Measurements from ENCODE around the gene SH3PXD2B.

DNA sequence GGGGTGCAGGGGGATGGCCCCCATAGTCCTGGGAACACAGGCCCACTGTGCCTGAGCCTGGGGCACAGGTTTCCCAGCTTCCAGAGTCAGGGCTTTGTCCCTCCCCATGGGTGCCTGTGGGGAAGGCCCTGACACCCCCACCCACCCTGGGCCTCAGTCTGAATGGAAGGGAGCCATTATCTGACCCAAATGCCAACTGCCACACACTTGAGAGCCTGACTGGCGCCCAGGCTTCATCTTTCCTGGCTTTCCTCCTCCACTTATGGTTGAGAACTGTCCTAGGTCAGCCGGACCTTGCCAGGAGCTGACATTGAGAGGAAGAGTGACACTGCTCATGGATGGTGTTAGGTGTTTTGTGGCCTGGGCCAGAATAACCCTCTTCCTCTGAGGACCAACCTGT, 24.0 kb downstream of the SH3PXD2B start:
- TF ChIP-seq POLR2A (IDR thresholded peaks at IDR 0.05; ENCODE audit: low read depth, low read length) (no peak), TAF1 (IDR thresholded peaks at IDR 0.05; ENCODE audit: borderline replicate concordance, low read depth, low read length) (no peak), POLR2AphosphoS5 (IDR thresholded peaks at IDR 0.05; ENCODE audit: low read depth, low read length) (no peak)

Measured in GM12892 (cell line).